ENCODE results near the gene PRKN. TPM values are rescaled to one million over a fixed set of nuclear protein-coding genes. Genes with fewer than 3 reads are reported as not detected.

Gene PRKN
- total RNA-seq, 4 donors from 2014 or later = 8.4 to 44.8 (median 12.6) TPM

DNA sequence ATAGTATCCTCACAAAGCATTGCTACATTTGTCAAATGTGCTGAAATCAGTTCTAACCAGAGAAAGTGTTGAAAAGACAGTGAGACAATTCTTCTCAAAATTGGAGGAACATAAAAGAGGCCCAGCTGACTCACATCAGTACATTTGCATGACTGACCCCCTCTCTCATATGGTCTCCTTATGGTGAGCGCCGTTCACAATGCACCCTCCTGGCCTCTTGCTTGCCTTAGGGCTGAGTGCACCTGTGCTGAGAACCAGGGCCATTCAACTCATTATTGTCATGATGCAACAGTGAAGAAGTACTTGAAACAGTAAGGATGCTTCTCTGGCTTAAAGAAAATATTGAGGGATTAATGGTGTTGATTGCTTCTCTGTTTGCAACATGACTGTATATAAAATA is 1078.5 kb downstream of the PRKN start:
- ATAC-seq (ENCODE audit: low FRiP score) (no peak), DNase-seq (ENCODE audit: low spot score) (no peak)
- no peak for TF ChIP-seq CTCF (IDR thresholded peaks at IDR 0.05)

- TF ChIP-seq CTCF (IDR thresholded peaks at IDR 0.05) = no peak
- no peak for ATAC-seq (ENCODE audit: low FRiP score)
- DNase-seq (ENCODE audit: low spot score) = no peak
Observed at GRCh38 chr6:161647234-161647633, 1080.3 kb downstream of the PRKN start.

DNA sequence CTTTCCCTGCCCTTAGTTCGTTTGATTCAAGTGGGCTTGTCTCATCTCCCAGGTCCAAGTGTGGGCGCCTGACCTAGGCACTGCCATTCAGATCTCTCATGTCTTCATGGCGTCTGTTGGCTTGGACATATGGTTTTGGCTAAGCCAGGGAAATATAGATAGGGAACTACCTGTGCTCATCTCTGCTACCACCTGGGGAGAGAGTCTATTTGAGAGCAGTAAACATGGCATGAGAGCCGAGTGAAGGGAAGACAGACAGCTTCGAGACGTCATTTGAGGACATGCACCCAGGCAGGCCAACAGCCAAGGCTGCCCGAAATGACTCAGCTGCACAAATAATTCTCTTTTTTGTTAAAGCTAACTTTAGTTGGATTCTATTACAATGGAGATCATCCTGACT is 1083.0 kb downstream of the PRKN start:
- DNase-seq (ENCODE audit: low spot score) (no peak), ATAC-seq (ENCODE audit: low FRiP score) (no peak)
- no peak for TF ChIP-seq CTCF (IDR thresholded peaks at IDR 0.05)

DNA sequence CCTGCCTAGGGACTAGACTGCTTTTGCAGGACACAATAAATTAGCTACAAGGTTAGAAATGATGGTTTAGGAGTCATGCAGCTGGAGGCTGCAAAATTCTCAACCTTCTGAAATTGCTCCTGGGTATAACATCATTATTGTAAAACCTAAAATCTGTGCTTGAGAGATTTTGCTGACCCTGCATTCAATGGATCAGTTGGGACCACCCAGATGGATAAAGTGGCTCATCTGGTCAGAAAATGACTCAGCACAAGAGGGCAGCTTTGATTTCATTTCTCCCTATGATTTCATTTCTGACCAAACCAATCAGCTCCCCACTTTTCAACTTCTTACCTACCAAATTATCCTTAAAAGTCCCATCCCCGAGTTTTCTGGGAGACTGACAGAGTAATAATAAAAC is 1086.4 kb downstream of the PRKN start:
- TF ChIP-seq CTCF (IDR thresholded peaks at IDR 0.05) = no peak
- DNase-seq (ENCODE audit: low spot score) = no peak
- ATAC-seq (ENCODE audit: low FRiP score) = no peak

DNA sequence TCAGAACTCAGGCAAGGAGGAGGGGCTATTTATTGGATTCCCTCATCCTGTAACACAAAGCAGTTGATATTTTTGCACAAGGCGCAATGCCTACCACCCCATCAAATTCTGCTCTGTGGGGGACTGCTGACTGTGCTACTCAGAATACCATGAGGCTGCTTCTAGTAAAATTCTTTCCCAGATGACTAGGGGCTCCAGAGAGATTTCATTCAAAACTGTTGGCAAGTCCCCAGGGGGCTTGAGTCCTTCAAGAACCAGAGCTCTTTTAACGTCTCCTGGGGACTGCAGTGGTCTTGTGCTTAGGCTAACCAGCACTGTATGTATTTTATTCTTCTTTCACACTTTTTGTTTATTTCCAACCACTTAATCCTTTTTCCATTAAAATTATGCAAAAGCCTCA is 1087.8 kb downstream of the PRKN start:
- DNase-seq (ENCODE audit: low spot score) (no peak), ATAC-seq (ENCODE audit: low FRiP score) (no peak)
- no peak for TF ChIP-seq CTCF (IDR thresholded peaks at IDR 0.05)

DNA sequence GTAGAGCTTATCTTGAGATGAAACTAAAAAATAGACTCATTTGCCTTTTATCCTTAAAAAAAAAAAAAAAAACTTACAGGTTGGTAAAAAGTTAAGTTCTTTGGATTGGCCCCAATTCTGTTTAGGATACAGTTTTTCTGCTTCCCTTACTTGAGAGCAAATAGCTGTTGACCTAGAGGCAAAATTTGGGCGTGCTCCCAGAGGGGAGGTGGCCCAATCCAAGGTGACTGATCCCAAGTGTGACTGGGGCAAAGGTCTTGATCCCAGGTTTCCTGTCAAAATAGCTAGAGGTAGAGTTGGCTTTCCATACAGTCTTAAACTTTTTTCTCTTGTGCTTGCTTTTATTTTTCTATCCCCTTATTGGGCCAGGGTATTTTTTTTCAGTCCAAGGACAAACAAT is 1089.9 kb downstream of the PRKN start:
- no peak for DNase-seq (ENCODE audit: low spot score)
- TF ChIP-seq CTCF (IDR thresholded peaks at IDR 0.05) = no peak
- ATAC-seq (ENCODE audit: low FRiP score) = no peak

GRCh38 chr6:161636882-161637430 is 1090.6 kb downstream of the PRKN start:
- no peak for DNase-seq (ENCODE audit: low spot score)
- no peak for ATAC-seq (ENCODE audit: low FRiP score)
- no peak for TF ChIP-seq CTCF (IDR thresholded peaks at IDR 0.05)

All from omental fat pad (tissue), 4 donors.